ENCODE measurements around the gene CEACAM16.

Gene CEACAM16

GRCh38 chr19:44701228-44701627 lies 2.3 kb downstream of the CEACAM16 start:
- ChIA-PET POLR2A (no interaction called here), CTCF (no interaction called here)
- DNase-seq (ENCODE audit: extremely low spot score) = no peak
- TF ChIP-seq LEF1 (IDR thresholded peaks at IDR 0.05; ENCODE audit: borderline replicate concordance) = no peak
- TF ChIP-seq L3MBTL2 (conservative IDR thresholded peaks at IDR 0.05) = no peak
- TF ChIP-seq SP1 (IDR thresholded peaks at IDR 0.05) = no peak
- no peak for TF ChIP-seq CTBP1 (IDR thresholded peaks at IDR 0.05; ENCODE audit: borderline replicate concordance)
- no peak for TF ChIP-seq BHLHE40 (IDR thresholded peaks at IDR 0.05; ENCODE audit: borderline replicate concordance)
- TF ChIP-seq ARNT (IDR thresholded peaks at IDR 0.05) = no peak
- no peak for TF ChIP-seq ELF4 (IDR thresholded peaks at IDR 0.05)
- no peak for TF ChIP-seq PKNOX1 (IDR thresholded peaks at IDR 0.05)
- TF ChIP-seq NFRKB (IDR thresholded peaks at IDR 0.05) = no peak
- no peak for TF ChIP-seq SUZ12 (IDR thresholded peaks at IDR 0.05)
- no peak for TF ChIP-seq ZNF384 (IDR thresholded peaks at IDR 0.05)
- no peak for TF ChIP-seq FOXM1 (IDR thresholded peaks at IDR 0.05; ENCODE audit: borderline replicate concordance)
- no peak for TF ChIP-seq FOXK2 (IDR thresholded peaks at IDR 0.05)
- TF ChIP-seq FOXA1 (IDR thresholded peaks at IDR 0.05) = no peak
- TF ChIP-seq HDGF (IDR thresholded peaks at IDR 0.05; ENCODE audit: borderline replicate concordance) = no peak
- TF ChIP-seq TARDBP (IDR thresholded peaks at IDR 0.05) = no peak

GRCh38 chr19:44702551-44703176 lies 3.7 kb downstream of the CEACAM16 start:
- DNase-seq (ENCODE audit: extremely low spot score) = no peak
- TF ChIP-seq CTBP1 (IDR thresholded peaks at IDR 0.05; ENCODE audit: borderline replicate concordance) (no peak), PKNOX1 (IDR thresholded peaks at IDR 0.05) (no peak), L3MBTL2 (conservative IDR thresholded peaks at IDR 0.05) (no peak), FOXK2 (IDR thresholded peaks at IDR 0.05) (no peak), NFRKB (IDR thresholded peaks at IDR 0.05) (no peak), SP1 (IDR thresholded peaks at IDR 0.05) (no peak), FOXA1 (IDR thresholded peaks at IDR 0.05) (no peak), TARDBP (IDR thresholded peaks at IDR 0.05) (no peak), ZNF384 (IDR thresholded peaks at IDR 0.05) (no peak), FOXM1 (IDR thresholded peaks at IDR 0.05; ENCODE audit: borderline replicate concordance) (no peak), BHLHE40 (IDR thresholded peaks at IDR 0.05; ENCODE audit: borderline replicate concordance) (no peak), ELF4 (IDR thresholded peaks at IDR 0.05) (no peak), ARNT (IDR thresholded peaks at IDR 0.05) (no peak), SUZ12 (IDR thresholded peaks at IDR 0.05) (no peak), LEF1 (IDR thresholded peaks at IDR 0.05; ENCODE audit: borderline replicate concordance) (no peak), HDGF (IDR thresholded peaks at IDR 0.05; ENCODE audit: borderline replicate concordance) (no peak)
- ChIA-PET POLR2A (no interaction called here), CTCF (interaction anchor here (0.8 kb wide), 1 partner anchor 13 kb away, joined by 4 read pairs; no protein-coding TSS in a partner anchor)

- CTCF ChIA-PET = no interaction called here
Observed at GRCh38 chr19:44703336-44704078, 4.6 kb downstream of the CEACAM16 start.

GRCh38 chr19:44704982-44705381 lies 6.0 kb downstream of the CEACAM16 start:
- TF ChIP-seq HDGF (IDR thresholded peaks at IDR 0.05; ENCODE audit: borderline replicate concordance) = no peak
- TF ChIP-seq FOXK2 (IDR thresholded peaks at IDR 0.05) = no peak
- TF ChIP-seq ZNF384 (IDR thresholded peaks at IDR 0.05) = no peak
- TF ChIP-seq ELF4 (IDR thresholded peaks at IDR 0.05) = no peak
- TF ChIP-seq NFRKB (IDR thresholded peaks at IDR 0.05) = no peak
- TF ChIP-seq TARDBP (IDR thresholded peaks at IDR 0.05) = no peak
- no peak for TF ChIP-seq L3MBTL2 (conservative IDR thresholded peaks at IDR 0.05)
- TF ChIP-seq BHLHE40 (IDR thresholded peaks at IDR 0.05; ENCODE audit: borderline replicate concordance) = no peak
- no peak for TF ChIP-seq LEF1 (IDR thresholded peaks at IDR 0.05; ENCODE audit: borderline replicate concordance)
- no peak for TF ChIP-seq FOXA1 (IDR thresholded peaks at IDR 0.05)
- no peak for TF ChIP-seq CTBP1 (IDR thresholded peaks at IDR 0.05; ENCODE audit: borderline replicate concordance)
- TF ChIP-seq FOXM1 (IDR thresholded peaks at IDR 0.05; ENCODE audit: borderline replicate concordance) = no peak
- TF ChIP-seq SP1 (IDR thresholded peaks at IDR 0.05) = no peak
- no peak for TF ChIP-seq PKNOX1 (IDR thresholded peaks at IDR 0.05)
- DNase-seq (ENCODE audit: extremely low spot score) = no peak
- POLR2A ChIA-PET = no interaction called here
- CTCF ChIA-PET = no interaction called here

More at GRCh38 chr19:44703336-44704078, 4.6 kb downstream of the CEACAM16 start:
- TF ChIP-seq ELF4 (IDR thresholded peaks at IDR 0.05) (no peak), SP1 (IDR thresholded peaks at IDR 0.05) (no peak), ARNT (IDR thresholded peaks at IDR 0.05) (no peak), NFRKB (IDR thresholded peaks at IDR 0.05) (no peak), ZNF384 (IDR thresholded peaks at IDR 0.05) (no peak), HDGF (IDR thresholded peaks at IDR 0.05; ENCODE audit: borderline replicate concordance) (no peak), L3MBTL2 (conservative IDR thresholded peaks at IDR 0.05) (no peak), LEF1 (IDR thresholded peaks at IDR 0.05; ENCODE audit: borderline replicate concordance) (no peak), CTBP1 (IDR thresholded peaks at IDR 0.05; ENCODE audit: borderline replicate concordance) (no peak), FOXM1 (IDR thresholded peaks at IDR 0.05; ENCODE audit: borderline replicate concordance) (no peak), TARDBP (IDR thresholded peaks at IDR 0.05) (no peak), FOXA1 (IDR thresholded peaks at IDR 0.05) (no peak), FOXK2 (IDR thresholded peaks at IDR 0.05) (no peak), BHLHE40 (IDR thresholded peaks at IDR 0.05; ENCODE audit: borderline replicate concordance) (no peak), SUZ12 (IDR thresholded peaks at IDR 0.05) (no peak)
- DNase-seq (ENCODE audit: extremely low spot score) = no peak
- POLR2A ChIA-PET = no interaction called here

- TF ChIP-seq ZNF384 (IDR thresholded peaks at IDR 0.05) = no peak
- TF ChIP-seq HDGF (IDR thresholded peaks at IDR 0.05; ENCODE audit: borderline replicate concordance) = no peak
- TF ChIP-seq BHLHE40 (IDR thresholded peaks at IDR 0.05; ENCODE audit: borderline replicate concordance) = no peak
- no peak for TF ChIP-seq ELF4 (IDR thresholded peaks at IDR 0.05)
- TF ChIP-seq SP1 (IDR thresholded peaks at IDR 0.05) = no peak
- no peak for TF ChIP-seq CTBP1 (IDR thresholded peaks at IDR 0.05; ENCODE audit: borderline replicate concordance)
- CTCF ChIA-PET = interaction anchor here (0.9 to 1.1 kb wide), 2 partner anchors 18 to 65 kb away, joined by 3 to 5 read pairs; no protein-coding TSS in a partner anchor
- POLR2A ChIA-PET = interaction anchor here (0.6 kb wide), 1 partner anchor 940 kb away, joined by 3 read pairs; no protein-coding TSS in a partner anchor
- DNase-seq (ENCODE audit: extremely low spot score) = no peak
Observed at GRCh38 chr19:44705502-44706010, 6.6 kb downstream of the CEACAM16 start.

All from HEK293T (cell line).